ENCODE results near the gene TFB2M.

The TFB2M gene

DNA sequence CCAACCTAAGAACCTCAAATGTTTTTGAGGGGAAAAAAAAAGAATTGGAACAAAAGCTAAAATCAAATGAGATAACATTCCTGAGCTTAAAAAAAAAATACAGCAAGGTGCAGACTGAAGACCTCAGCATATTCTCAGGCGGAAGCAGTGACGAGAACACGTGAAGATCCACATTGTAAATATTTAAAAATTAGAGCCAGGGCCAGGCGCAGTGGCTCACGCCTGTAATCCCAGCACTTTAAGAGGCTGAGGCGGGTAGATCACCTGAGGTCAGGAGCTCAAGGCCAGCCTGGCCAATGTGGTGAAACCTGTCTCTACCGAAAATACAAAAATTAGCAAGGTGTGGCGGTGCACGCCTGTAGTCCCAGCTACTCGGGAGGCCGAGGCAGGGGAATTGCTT, 15.7 kb downstream of the TFB2M start:
- DNase-seq, result no peak

GRCh38 chr1:246549665-246550064, 16.4 kb downstream of the TFB2M start:
- no peak for DNase-seq

GRCh38 chr1:246544001-246544400, 22.1 kb downstream of the TFB2M start:
- no peak for DNase-seq

- no peak for DNase-seq
These were observed 25.1 kb downstream of the TFB2M start for GRCh38 chr1:246540738-246541491.

GRCh38 chr1:246537887-246538286, 28.2 kb downstream of the TFB2M start:
- DNase-seq, result no peak

- DNase-seq, result no peak
These were observed 28.6 kb downstream of the TFB2M start for GRCh38 chr1:246537441-246537840.

GRCh38 chr1:246534114-246534513, 31.9 kb downstream of the TFB2M start:
- no peak for DNase-seq

GRCh38 chr1:246533371-246533905, 32.6 kb downstream of the TFB2M start:
- no peak for DNase-seq

DNA sequence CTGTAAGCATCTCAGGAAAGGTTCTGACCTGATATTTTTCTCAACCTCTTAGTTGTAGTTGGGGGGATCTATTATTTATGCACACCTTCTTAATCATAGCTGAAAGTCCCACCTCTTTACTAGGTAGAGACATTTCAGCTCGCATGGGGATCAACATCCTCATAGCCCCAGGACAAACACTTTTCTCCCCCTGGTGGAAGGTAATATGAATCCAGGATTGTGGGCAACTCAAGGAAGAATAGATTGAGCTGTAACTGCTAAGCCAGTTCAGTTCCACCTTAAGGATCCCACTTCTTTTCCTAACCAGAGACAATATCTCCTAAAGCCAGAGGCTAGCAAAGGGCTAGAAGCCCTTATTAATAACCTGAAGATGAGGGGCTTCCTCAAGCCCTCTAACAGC, 33.5 kb downstream of the TFB2M start:
- no peak for DNase-seq

DNA sequence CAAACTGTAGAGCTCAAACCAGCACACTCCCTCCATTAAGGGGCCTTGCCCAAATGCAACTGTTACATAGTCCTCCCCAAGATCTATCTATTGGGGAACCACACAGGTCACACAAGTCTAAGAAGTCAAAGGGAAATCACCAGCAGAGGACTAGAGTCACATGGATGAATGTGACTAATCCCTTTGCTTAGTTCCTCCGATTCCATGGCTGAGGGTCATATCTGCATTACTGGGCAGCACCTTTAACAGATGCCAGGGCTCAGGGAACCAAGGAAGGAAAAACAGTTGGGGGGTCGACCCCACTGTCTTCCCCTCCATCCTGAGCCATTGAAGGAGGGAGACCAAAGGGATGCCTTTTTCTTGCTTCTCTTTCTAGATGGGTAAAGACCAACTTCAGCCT, 35.6 kb downstream of the TFB2M start:
- DNase-seq, result no peak

GRCh38 chr1:246528933-246529731, 36.9 kb downstream of the TFB2M start:
- DNase-seq, result no peak

DNA sequence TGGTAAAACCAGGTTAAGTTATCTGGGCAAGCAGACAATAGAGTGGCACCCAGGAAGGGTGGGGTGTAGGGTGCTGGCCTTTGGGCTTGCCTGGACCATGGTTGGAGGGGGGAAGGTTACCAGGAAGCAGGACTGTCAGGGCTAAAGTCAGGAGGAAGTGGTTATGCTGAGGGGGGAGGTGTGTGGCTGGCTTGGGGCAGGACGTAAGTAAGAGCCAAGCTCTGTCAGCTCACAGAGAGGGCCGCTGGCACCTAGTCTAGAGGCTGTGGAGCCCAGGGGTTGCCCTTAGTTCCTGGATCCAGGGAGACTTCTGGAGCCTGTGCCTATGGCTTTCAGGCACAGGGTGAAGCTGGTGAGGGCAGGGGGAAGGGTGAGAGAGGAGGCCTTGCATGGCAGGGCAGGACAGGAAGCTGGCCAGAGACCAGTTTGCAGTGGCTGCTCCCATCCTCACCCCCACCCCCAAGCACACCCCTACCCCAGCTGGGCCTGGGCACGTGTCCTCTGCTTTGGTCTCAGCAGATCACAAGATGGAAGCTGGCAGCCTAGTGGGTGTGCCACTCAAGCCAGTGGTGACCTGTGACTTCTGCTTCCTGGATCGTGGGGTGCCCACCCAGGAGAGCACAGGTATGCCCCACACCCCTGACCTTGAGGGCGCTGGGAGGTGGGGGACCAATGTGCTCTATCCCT, 38.5 kb downstream of the TFB2M start:
- DNase-seq, result no peak

DNA sequence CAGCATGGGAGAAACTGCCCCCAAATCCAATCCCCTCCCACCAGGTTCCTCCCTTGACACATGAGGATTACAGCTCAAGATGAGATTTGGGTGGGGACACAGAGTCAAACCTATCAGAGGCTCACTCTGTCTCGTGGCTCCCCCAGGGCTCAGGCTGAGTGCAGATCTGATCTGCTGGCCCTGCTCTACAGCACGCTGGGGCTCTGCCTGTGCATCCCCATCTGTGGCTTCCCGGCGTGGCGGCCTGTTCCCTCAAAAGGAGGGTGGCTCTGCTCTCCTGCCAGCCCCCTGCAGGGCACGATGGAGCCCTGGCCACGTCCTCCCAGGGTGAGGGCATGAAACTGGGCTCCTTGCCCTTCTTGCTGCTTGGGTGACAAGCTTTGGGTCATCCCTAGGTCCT, 39.1 kb downstream of the TFB2M start:
- DNase-seq, result no peak

GRCh38 chr1:246526380-246526779, 39.7 kb downstream of the TFB2M start:
- DNase-seq, result no peak

DNA sequence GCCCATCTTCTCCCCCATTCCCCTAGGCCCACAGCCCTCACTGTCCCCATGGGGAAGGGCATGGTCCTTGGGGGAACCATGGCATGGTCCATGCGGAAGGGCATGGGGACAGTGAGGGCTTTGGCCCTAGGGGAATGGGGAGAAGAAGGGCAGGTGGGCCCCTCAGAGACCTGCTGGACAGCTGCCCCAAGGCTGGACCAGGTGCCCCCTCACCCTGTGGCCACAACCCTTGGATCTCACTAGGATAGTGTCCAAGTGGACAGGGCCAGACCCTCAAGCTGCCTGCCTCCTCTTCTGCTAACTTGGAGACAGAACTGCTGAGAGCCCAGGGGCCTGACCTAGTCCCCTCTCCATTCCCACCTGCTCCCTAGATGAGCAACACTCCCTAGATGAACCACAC, 46.5 kb downstream of the TFB2M start:
- no peak for DNase-seq

GRCh38 chr1:246518456-246519205, 47.4 kb downstream of the TFB2M start:
- no peak for DNase-seq

DNA sequence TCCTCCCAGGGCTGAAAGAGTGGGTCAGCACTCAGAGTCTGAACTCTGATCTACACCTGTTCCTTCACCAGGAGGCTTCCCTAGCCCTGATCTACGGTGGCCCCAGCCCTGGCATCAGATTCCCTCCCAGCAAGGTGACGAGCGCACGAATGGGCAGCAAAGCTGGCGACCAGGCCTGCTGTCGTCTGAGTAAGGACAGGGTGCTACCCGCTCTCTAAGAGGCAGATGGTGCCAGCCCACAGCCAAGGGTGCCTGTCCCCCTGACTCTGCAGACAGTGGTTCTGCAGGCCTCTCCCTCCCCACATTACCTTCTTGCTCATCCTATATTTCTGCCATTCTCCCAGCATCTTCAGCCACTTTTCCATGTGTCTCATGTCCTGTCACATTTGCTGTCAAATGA, 48.7 kb downstream of the TFB2M start:
- no peak for DNase-seq

GRCh38 chr1:246516126-246516525, 49.9 kb downstream of the TFB2M start:
- DNase-seq, result no peak

- no peak for DNase-seq
These were observed 50.6 kb downstream of the TFB2M start for GRCh38 chr1:246515390-246516005.

- no peak for DNase-seq
These were observed 52.3 kb downstream of the TFB2M start for GRCh38 chr1:246513619-246514343.

DNA sequence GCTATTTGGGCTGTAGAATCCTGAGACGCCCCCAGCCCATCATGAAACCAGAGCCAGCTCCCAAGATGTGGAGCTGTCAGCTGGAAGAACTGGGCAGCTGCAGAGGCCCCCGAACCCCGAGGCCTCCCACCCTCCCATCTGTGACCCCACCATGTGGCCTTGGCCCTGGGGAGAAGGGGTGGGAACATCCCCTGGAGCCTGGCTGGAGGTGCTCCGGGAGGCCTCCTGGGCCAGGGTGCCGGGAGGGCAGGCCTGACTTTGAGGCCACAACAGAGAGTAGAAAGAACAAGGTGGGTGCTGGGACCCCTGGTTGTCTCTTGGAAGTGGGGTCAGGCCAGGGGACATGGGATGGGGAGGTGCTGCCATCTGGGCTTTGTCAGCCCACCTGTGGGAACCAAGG, 53.0 kb downstream of the TFB2M start:
- DNase-seq, result no peak

DNA sequence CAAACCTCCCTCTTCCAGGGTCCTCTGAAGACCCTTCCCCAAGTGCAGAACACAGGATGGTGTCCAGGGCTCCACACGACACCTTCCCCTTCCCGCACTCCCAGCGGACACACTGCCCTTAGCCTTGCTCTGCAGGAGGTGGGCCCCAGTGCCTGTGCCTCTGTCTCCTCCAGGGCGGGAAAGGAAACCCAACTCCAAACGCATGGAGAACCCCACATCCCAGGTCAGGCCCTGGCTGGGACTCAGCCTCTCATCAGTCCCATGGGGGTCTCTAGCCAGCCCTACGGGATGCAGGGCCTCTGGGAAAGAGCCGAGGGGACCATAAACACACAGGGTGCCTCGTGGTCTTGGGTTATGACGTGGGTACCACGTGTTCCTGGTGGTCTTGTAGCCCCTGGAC, 53.4 kb downstream of the TFB2M start:
- no peak for DNase-seq
